Osteocyte (in vitro differentiated cells): ENCODE results near the gene BNC2. TPM values are rescaled to one million over a fixed set of nuclear protein-coding genes. Genes with fewer than 3 reads are reported as not detected.

ENCODE experiments used
- DNase-seq: peaks from one replicate; pipeline ENCODE4 v3.0.0; 2021; ENCODE audit warnings: mixed read lengths; ENCODE audit not compliant: unreplicated experiment; ENCODE audit errors: extremely low spot score
- H3K27ac Mint-ChIP-seq: one replicate; pipeline ENCODE4 v1.8.0; 2021; ENCODE audit warnings: mild to moderate bottlenecking, mixed read lengths; ENCODE audit not compliant: unreplicated experiment
- H3K27me3 Mint-ChIP-seq: one replicate; pipeline ENCODE4 v1.8.0; 2021; ENCODE audit warnings: mixed read lengths; ENCODE audit not compliant: unreplicated experiment
- H3K36me3 Mint-ChIP-seq: one replicate; pipeline ENCODE4 v1.8.0; 2021; ENCODE audit warnings: mixed read lengths; ENCODE audit not compliant: unreplicated experiment
- H3K4me1 Mint-ChIP-seq: one replicate; pipeline ENCODE4 v1.8.0; 2021; ENCODE audit warnings: mixed read lengths; ENCODE audit not compliant: unreplicated experiment
- H3K4me3 Mint-ChIP-seq: one replicate; pipeline ENCODE4 v1.8.0; 2021; ENCODE audit warnings: mild to moderate bottlenecking, moderate library complexity, mixed read lengths; ENCODE audit not compliant: unreplicated experiment
- H3K9me3 Mint-ChIP-seq: one replicate; pipeline ENCODE4 v1.8.0; 2021; ENCODE audit warnings: mixed read lengths; ENCODE audit not compliant: unreplicated experiment
- CTCF ChIP-seq: fragments of 200-600 bp; sonication (generic); IDR thresholded peaks from 2 replicates; pipeline ENCODE4 v1.5.0; 2021; ENCODE audit warnings: antibody characterized with exemption, mild to moderate bottlenecking, moderate library complexity
- total RNA-seq: library from RNA; stranded (reverse); gene quantifications from 2 replicates; pipeline ENCODE4 v1.2.1, GENCODE V29; 2021

Gene BNC2
- total RNA-seq, 1 donor from 2014 or later: 66.5 TPM

GRCh38 chr9:16384993-16385392, 485.5 kb downstream of the BNC2 start:
- H3K4me1 Mint-ChIP-seq: peaks cover 9% of the 10 kb centered on the region
- peaks cover 13% of the 10 kb centered on the region for H3K9me3 Mint-ChIP-seq
- H3K27ac Mint-ChIP-seq: no peak overlapping the region
- no peaks in the 10 kb centered on the region for H3K27me3 Mint-ChIP-seq
- no peak for DNase-seq
- no peak for TF ChIP-seq CTCF
- no peak overlapping the region for H3K4me3 Mint-ChIP-seq
- H3K36me3 Mint-ChIP-seq: peaks cover 2% of the 10 kb centered on the region

DNA sequence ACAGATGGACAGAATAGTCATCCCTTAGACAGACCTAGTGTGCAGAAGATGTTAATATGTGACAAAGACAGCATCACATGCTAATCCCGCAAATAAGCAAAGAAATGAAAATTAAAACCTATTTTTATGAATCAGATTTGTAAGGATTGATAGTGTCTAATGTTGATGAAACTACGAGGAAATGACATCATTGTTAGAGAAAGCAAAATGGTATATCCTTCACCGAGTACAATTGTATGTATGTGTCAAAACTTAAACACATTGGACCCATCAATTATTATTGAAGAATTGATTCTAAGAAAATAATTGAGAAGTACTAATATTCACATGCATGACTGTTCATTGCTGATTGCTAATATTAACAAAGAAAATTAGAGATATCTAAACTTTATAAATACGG, 493.2 kb downstream of the BNC2 start:
- TF ChIP-seq CTCF: no peak
- H3K4me1 Mint-ChIP-seq: no peaks in the 10 kb centered on the region
- H3K27ac Mint-ChIP-seq: no peak overlapping the region
- no peak overlapping the region for H3K4me3 Mint-ChIP-seq
- peaks cover 3% of the 10 kb centered on the region for H3K36me3 Mint-ChIP-seq
- H3K9me3 Mint-ChIP-seq: no peaks in the 10 kb centered on the region
- H3K27me3 Mint-ChIP-seq: no peaks in the 10 kb centered on the region
- DNase-seq: no peak

DNA sequence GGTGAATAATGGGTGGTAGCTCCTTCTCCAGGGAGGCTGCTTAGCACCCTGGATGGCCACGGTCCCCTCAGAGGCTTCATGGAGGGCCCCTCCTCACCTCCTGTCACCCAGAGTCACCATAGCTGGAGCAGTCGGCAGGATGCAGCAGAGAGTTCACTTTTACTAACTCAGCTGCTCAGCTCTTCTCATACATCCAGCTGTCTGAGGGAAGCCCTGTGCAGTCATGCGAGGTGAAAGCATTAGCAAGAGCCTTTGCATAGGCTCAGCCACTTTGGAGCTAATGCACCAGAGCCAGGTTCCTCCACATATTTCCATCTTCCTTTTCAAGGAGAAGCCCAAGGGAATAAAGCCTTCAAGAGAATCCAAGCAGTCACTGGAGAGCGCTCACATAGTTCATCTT, 499.2 kb downstream of the BNC2 start:
- Mint-ChIP-seq H3K27ac (no peak overlapping the region), H3K4me1 (peaks cover 11% of the 10 kb centered on the region), H3K27me3 (no peaks in the 10 kb centered on the region), H3K4me3 (no peak overlapping the region), H3K9me3 (no peaks in the 10 kb centered on the region), H3K36me3 (no peaks in the 10 kb centered on the region)
- no peak for DNase-seq
- no peak for TF ChIP-seq CTCF

- no peak for TF ChIP-seq CTCF
- no peak for DNase-seq
- H3K4me1 Mint-ChIP-seq: peaks cover 11% of the 10 kb centered on the region
- no peaks in the 10 kb centered on the region for H3K27me3 Mint-ChIP-seq
- H3K4me3 Mint-ChIP-seq: no peak overlapping the region
- H3K36me3 Mint-ChIP-seq: no peaks in the 10 kb centered on the region
- no peaks in the 10 kb centered on the region for H3K9me3 Mint-ChIP-seq
- no peak overlapping the region for H3K27ac Mint-ChIP-seq
These were observed 499.8 kb downstream of the BNC2 start for GRCh38 chr9:16370647-16371046.

DNA sequence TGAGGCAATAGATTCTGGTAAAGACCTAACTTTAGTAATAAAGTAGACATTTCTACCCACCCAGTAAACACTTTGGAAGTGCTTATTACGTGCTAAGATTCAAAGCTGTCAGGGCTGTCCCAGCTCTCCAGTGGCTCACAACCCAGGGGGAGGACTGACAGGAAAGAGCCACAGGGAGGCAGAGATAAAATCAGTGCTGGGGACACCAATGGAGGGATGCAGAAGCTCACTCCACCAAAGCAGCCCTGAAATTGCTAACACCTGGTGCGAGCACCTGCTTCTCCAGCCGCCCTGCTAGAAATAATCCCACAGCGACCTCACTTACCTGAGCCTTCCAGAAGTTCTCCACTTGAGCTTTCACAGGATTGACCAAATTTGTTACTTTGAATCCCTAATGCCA, 501.0 kb downstream of the BNC2 start:
- Mint-ChIP-seq H3K27ac (no peak overlapping the region), H3K36me3 (no peaks in the 10 kb centered on the region), H3K9me3 (no peaks in the 10 kb centered on the region), H3K4me1 (peaks cover 11% of the 10 kb centered on the region), H3K4me3 (no peak overlapping the region), H3K27me3 (no peaks in the 10 kb centered on the region)
- TF ChIP-seq CTCF: no peak
- DNase-seq: no peak
